HFF-Myc (cell line): ENCODE data around the gene XIRP1.

Source experiments
- DNase-seq: peaks from one replicate; pipeline ENCODE4 v3.0.0-alpha.2; 2011; ENCODE audit warnings: low read depth; ENCODE audit errors: extremely low read depth
- H3K4me3 ChIP-seq: replicated peaks from 2 replicates; pipeline ENCODE4 v1.5.1; 2011; ENCODE audit warnings: low read depth, mild to moderate bottlenecking, control low read depth, low read length
- CTCF ChIP-seq: IDR thresholded peaks from 2 replicates; pipeline ENCODE4 v1.5.1; 2012; ENCODE audit warnings: mild to moderate bottlenecking, low read depth, low read length, control low read depth; ENCODE audit errors: missing control alignments

The XIRP1 gene

GRCh38 chr3:39181408-39182335, 10.7 kb downstream of the XIRP1 start:
- H3K4me3 ChIP-seq: no peak overlapping the region

GRCh38 chr3:39180546-39181346, 11.6 kb downstream of the XIRP1 start:
- no peak for TF ChIP-seq CTCF
- H3K4me3 ChIP-seq: peak overlapping the region; percentile 31
- DNase-seq: no peak

More at GRCh38 chr3:39181408-39182335, 10.7 kb downstream of the XIRP1 start:
- TF ChIP-seq CTCF: no peak
- no peak for DNase-seq

- no peak for TF ChIP-seq CTCF
- DNase-seq: no peak
- H3K4me3 ChIP-seq: peak overlapping the region; percentile 31
These were observed 12.2 kb downstream of the XIRP1 start for GRCh38 chr3:39180183-39180545.

GRCh38 chr3:39178553-39178952, 13.8 kb downstream of the XIRP1 start:
- DNase-seq: no peak
- TF ChIP-seq CTCF: no peak
- H3K4me3 ChIP-seq: peak overlapping the region; percentile 46

- H3K4me3 ChIP-seq: peak overlapping the region; percentile 46
- no peak for TF ChIP-seq CTCF
- DNase-seq: peak; percentile 85
These were observed 14.6 kb downstream of the XIRP1 start for GRCh38 chr3:39177708-39178332.

- H3K4me3 ChIP-seq: no peak overlapping the region
- no peak for TF ChIP-seq CTCF
- no peak for DNase-seq
These were observed 16.2 kb downstream of the XIRP1 start for GRCh38 chr3:39176025-39176714.
